ES-I3 (cell line): ENCODE measurements around the gene DFFB.

Source experiments
- H3K36me3 ChIP-seq: 2 replicates; pipeline ENCODE4 v1.6.1; 2013; ENCODE audit warnings: mild to moderate bottlenecking, low read length, control low read depth, moderate library complexity; ENCODE audit not compliant: insufficient read depth
- H3K4me1 ChIP-seq: 2 replicates; pipeline ENCODE4 v1.6.1; 2013; ENCODE audit warnings: mild to moderate bottlenecking, control low read depth, low read length; ENCODE audit not compliant: insufficient read depth
- H3K9ac ChIP-seq: 2 replicates; pipeline ENCODE4 v1.6.1; 2013; ENCODE audit warnings: low read depth, mild to moderate bottlenecking, low read length, moderate library complexity
- H3K9me3 ChIP-seq: 2 replicates; pipeline ENCODE4 v1.6.1; 2013; ENCODE audit warnings: mild to moderate bottlenecking, low read length, moderate library complexity; ENCODE audit not compliant: control insufficient read depth, insufficient read depth

DFFB gene

GRCh38 chr1:3821447-3821846, 35.8 kb upstream of the DFFB start:
- H3K9me3 ChIP-seq = no peaks in the 10 kb centered on the region
- no peaks in the 10 kb centered on the region for H3K4me1 ChIP-seq
- peaks cover 8% of the 10 kb centered on the region; the same call in 1 of the 2 replicates for H3K36me3 ChIP-seq
- H3K9ac ChIP-seq = no peak overlapping the region

GRCh38 chr1:3821908-3822307, 35.4 kb upstream of the DFFB start:
- no peaks in the 10 kb centered on the region for H3K4me1 ChIP-seq
- no peaks in the 10 kb centered on the region for H3K9me3 ChIP-seq
- no peak overlapping the region for H3K9ac ChIP-seq
- H3K36me3 ChIP-seq = peaks cover 9% of the 10 kb centered on the region; the same call in 1 of the 2 replicates

GRCh38 chr1:3822421-3822820, 34.9 kb upstream of the DFFB start:
- peaks cover 9% of the 10 kb centered on the region; the same call in 1 of the 2 replicates for H3K36me3 ChIP-seq
- no peak overlapping the region for H3K9ac ChIP-seq
- H3K9me3 ChIP-seq = no peaks in the 10 kb centered on the region
- no peaks in the 10 kb centered on the region for H3K4me1 ChIP-seq

GRCh38 chr1:3824650-3825049, 32.6 kb upstream of the DFFB start:
- Histone ChIP-seq H3K9ac (no peak overlapping the region), H3K9me3 (no peaks in the 10 kb centered on the region), H3K36me3 (peaks cover 12% of the 10 kb centered on the region; the same call in 1 of the 2 replicates), H3K4me1 (no peaks in the 10 kb centered on the region)

GRCh38 chr1:3825356-3825755, 31.9 kb upstream of the DFFB start:
- no peak overlapping the region for H3K9ac ChIP-seq
- H3K36me3 ChIP-seq = peaks cover 14% of the 10 kb centered on the region; the same call in 1 of the 2 replicates
- no peaks in the 10 kb centered on the region for H3K4me1 ChIP-seq
- H3K9me3 ChIP-seq = no peaks in the 10 kb centered on the region

- Histone ChIP-seq H3K4me1 (no peaks in the 10 kb centered on the region), H3K9ac (no peak overlapping the region), H3K36me3 (peaks cover 14% of the 10 kb centered on the region), H3K9me3 (no peaks in the 10 kb centered on the region)
These were observed 29.4 kb upstream of the DFFB start for GRCh38 chr1:3827813-3828307.

GRCh38 chr1:3828391-3828790, 28.9 kb upstream of the DFFB start:
- Histone ChIP-seq H3K9me3 (no peaks in the 10 kb centered on the region), H3K4me1 (no peaks in the 10 kb centered on the region), H3K36me3 (peaks cover 14% of the 10 kb centered on the region), H3K9ac (no peak overlapping the region)

GRCh38 chr1:3831689-3832088, 25.6 kb upstream of the DFFB start:
- Histone ChIP-seq H3K4me1 (no peaks in the 10 kb centered on the region), H3K9ac (no peak overlapping the region), H3K36me3 (peaks cover 17% of the 10 kb centered on the region), H3K9me3 (no peaks in the 10 kb centered on the region; the same call in 1 of the 2 replicates)

GRCh38 chr1:3834701-3835100, 22.6 kb upstream of the DFFB start:
- Histone ChIP-seq H3K36me3 (peaks cover 18% of the 10 kb centered on the region), H3K9me3 (peaks cover 5% of the 10 kb centered on the region; the same call in 1 of the 2 replicates), H3K4me1 (no peaks in the 10 kb centered on the region), H3K9ac (no peak overlapping the region)

GRCh38 chr1:3836421-3836820, 20.9 kb upstream of the DFFB start:
- no peaks in the 10 kb centered on the region for H3K4me1 ChIP-seq
- H3K9me3 ChIP-seq = peaks cover 5% of the 10 kb centered on the region; the same call in 1 of the 2 replicates
- H3K36me3 ChIP-seq = peaks cover 16% of the 10 kb centered on the region
- no peak overlapping the region for H3K9ac ChIP-seq

GRCh38 chr1:3837200-3837599, 20.1 kb upstream of the DFFB start:
- peaks cover 5% of the 10 kb centered on the region; the same call in 1 of the 2 replicates for H3K9me3 ChIP-seq
- H3K4me1 ChIP-seq = no peaks in the 10 kb centered on the region
- no peak overlapping the region for H3K9ac ChIP-seq
- H3K36me3 ChIP-seq = peaks cover 16% of the 10 kb centered on the region; the same call in 1 of the 2 replicates

GRCh38 chr1:3837685-3838084, 19.6 kb upstream of the DFFB start:
- Histone ChIP-seq H3K9ac (no peak overlapping the region), H3K36me3 (peaks cover 16% of the 10 kb centered on the region; the same call in 1 of the 2 replicates), H3K9me3 (peaks cover 5% of the 10 kb centered on the region; the same call in 1 of the 2 replicates), H3K4me1 (no peaks in the 10 kb centered on the region)

- no peak overlapping the region for H3K9ac ChIP-seq
- peaks cover 5% of the 10 kb centered on the region; the same call in 1 of the 2 replicates for H3K9me3 ChIP-seq
- H3K36me3 ChIP-seq = peaks cover 14% of the 10 kb centered on the region; the same call in 1 of the 2 replicates
- no peaks in the 10 kb centered on the region for H3K4me1 ChIP-seq
These were observed 18.5 kb upstream of the DFFB start for GRCh38 chr1:3838788-3839187.

GRCh38 chr1:3841491-3841890, 15.8 kb upstream of the DFFB start:
- peaks cover 5% of the 10 kb centered on the region; the same call in 1 of the 2 replicates for H3K9me3 ChIP-seq
- peaks cover 9% of the 10 kb centered on the region; the same call in 1 of the 2 replicates for H3K36me3 ChIP-seq
- H3K9ac ChIP-seq = no peak overlapping the region
- H3K4me1 ChIP-seq = no peaks in the 10 kb centered on the region

GRCh38 chr1:3842912-3843311, 14.4 kb upstream of the DFFB start:
- Histone ChIP-seq H3K9me3 (no peaks in the 10 kb centered on the region), H3K4me1 (no peaks in the 10 kb centered on the region), H3K9ac (no peak overlapping the region), H3K36me3 (peaks cover 4% of the 10 kb centered on the region; the same call in 1 of the 2 replicates)
